ENCODE results near the gene MYL4.
"Not testable (repeated sequence)": the region's sequence is repeated elsewhere in the genome, so short reads cannot be mapped to it uniquely, and the experiment has no call there.

MYL4 gene

DNA sequence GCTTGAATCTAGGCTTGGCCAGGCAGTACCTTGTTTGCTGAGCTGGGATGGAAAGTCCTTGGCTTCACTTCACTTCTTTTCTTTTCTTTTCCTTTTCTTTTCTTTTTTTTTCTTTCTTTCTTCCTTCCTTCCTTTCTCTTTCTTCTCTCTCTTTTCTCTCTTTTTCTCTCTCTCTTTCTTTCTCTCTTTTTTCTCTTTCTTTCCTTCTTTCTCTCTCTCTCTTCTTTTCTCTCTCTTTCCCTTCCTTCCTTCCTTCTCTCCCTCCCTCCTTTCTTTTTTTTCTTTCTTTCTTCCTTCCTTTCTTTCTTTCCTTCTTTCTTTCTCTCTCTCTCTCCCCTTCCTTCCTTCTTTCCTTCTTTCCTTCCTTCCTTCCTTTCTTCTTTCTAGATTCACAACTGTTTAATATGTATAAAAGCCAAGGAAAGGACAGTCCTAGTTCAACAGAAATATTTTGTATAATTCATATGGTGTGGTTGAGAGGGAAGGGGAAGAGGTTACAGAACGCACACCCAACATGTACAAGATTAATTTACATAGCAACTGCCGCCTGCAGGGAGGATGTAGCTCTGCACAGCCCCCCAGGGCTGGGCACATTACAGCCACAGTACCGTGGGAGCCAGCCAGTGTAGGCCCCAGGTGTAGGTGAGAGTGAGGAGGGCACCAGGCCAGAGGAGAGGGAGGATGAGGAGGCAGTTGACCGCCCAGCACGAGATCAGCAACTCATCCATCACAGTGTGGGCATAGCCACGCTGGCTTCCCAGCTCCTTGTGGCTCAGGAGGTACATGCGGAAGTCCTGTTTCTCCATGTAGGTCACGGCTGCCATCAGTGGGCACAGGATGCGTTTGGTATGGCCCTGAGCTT is 34.8 kb downstream of the MYL4 start:
- no peak for DNase-seq (ENCODE audit: low read depth in 2 of 2)

DNA sequence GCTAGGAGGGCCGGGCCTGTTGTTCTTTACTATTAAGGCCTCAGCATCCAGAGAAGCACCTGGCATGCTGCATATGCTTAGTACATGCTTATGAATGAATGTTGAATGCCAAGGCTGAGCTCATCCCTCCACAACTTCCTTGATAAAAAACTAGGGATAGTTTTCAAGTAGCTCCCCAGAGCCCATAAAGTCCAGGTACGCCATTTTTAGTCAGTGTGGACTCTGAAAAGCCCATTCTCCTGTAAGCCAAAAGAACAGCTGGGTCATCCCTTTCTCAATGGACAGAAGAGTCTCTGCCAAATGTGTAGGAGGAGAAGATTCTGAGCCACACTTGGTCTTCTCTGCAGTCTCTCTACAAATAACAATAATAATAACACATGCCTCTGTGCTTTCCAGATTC is 35.5 kb downstream of the MYL4 start:
- DNase-seq (ENCODE audit: low read depth in 2 of 2): no peak

DNA sequence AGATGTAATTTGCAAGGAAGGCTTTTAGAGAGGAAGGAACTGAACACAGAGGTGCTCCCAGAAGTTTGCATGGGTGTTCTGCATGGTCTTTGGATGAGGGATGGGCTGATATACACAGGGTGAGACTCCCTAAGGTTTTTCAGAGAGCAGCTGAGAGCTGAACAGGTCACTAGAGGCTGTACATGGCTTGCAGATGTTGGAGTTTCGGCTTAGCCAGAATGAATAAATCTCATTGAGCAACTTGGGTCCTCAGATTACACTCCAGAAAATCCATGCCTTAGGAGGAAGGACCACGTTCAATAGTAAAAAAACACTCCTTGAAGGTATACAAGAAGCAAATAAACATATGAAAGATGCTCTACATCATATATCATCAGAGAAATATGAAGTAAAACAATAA is 37.0 kb downstream of the MYL4 start:
- no peak for DNase-seq (ENCODE audit: low read depth in 2 of 2)

DNA sequence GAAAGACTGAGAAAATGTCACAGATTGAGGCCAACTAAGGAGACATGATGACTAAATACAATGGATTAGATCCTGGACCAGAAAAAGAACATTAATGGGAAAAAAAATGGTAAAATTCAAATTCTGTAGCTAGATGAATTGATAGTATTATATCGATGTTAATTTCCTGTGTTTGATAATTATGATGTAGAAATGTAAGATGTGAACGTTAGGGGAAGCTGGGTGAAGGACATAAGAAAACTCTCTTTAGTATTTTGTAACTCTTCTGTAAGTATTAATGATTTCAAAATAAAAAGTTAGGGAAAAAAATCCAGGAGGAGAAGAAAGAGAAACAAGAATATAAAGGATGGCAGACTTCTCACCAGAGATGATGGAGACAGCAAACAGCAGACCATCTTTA is 41.7 kb downstream of the MYL4 start:
- no peak for DNase-seq (ENCODE audit: low read depth in 2 of 2)

DNA sequence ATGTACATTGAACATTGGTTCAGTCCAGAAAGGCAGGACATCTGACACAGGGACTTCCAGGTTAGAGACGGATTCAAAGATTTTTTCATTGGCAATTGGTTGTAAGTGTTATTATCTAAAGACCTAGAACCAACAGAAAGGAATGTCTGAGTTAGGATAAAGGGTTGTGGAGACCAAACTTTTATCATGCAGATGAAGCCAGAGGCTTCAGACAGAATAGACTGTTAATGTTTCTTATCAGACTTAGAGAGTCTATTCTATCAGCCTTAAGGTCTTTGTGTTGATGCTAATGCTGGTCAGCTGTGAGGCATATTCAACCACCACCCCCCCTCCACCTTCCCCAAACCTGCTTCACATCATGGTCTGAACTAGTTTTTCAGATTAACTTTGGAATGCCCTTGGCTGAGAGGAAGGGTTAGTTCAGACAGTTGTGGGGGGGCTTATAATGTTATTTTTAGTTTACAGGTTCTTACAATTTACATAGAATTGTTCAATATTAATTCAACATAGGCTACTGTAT is 42.3 kb downstream of the MYL4 start:
- DNase-seq (ENCODE audit: low read depth in 2 of 2): no peak

DNA sequence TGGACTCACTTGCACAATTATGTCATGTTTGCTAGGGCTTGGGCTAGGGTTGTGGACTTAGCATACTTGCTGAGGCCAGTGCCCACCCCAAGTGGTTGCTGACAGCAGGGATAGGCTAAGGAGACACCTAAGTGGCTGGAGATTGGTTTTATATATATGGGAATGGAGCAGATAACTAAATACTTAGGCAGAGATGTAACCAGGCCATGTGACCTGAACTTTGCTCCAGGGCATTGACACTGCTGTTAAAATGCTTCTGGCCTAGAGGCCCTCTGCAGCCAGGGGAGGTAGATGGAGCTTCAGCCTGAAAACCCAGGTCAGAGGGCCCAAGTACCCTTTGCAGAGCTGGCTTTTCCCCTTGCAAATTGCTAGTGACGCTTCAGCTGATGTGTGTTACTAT is 43.1 kb downstream of the MYL4 start:
- DNase-seq (ENCODE audit: low read depth in 2 of 2): no peak

DNA sequence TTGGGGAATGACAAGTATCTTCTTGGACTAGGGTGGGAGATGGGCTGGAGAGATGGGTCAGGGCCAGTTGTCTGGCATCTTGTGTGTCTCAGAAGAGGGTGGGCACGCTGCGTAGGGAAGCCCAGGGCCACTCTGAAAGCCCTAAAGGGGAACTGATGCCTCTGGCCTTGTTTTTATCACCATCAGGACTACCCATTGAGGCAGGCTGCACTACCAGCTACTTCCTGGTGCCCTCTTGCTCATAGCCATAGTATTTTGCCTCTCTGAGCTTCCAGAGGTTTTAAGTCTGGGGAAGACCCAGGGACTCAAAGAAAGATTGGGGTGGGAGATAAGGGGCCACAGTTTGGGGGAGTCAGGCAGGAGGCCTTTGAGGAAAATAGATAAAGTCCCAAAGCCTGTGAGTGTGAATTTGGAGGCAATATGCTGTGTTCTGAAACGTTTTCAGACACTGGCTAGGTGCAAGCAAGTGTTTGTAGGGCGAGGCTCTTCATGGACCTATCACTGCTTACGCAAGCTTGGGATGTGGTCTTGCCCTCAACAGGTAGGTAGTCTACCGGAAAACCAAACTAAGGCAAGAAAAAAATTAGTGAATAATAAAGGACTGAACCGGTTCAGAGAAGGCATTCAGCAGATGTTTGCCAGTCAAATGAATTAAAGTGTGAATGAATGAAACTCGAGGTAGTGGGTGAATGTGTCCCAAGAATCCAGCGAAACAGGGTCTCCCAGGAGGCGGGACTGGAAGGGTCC is 43.8 kb downstream of the MYL4 start:
- no peak for DNase-seq (ENCODE audit: low read depth in 2 of 2)

DNA sequence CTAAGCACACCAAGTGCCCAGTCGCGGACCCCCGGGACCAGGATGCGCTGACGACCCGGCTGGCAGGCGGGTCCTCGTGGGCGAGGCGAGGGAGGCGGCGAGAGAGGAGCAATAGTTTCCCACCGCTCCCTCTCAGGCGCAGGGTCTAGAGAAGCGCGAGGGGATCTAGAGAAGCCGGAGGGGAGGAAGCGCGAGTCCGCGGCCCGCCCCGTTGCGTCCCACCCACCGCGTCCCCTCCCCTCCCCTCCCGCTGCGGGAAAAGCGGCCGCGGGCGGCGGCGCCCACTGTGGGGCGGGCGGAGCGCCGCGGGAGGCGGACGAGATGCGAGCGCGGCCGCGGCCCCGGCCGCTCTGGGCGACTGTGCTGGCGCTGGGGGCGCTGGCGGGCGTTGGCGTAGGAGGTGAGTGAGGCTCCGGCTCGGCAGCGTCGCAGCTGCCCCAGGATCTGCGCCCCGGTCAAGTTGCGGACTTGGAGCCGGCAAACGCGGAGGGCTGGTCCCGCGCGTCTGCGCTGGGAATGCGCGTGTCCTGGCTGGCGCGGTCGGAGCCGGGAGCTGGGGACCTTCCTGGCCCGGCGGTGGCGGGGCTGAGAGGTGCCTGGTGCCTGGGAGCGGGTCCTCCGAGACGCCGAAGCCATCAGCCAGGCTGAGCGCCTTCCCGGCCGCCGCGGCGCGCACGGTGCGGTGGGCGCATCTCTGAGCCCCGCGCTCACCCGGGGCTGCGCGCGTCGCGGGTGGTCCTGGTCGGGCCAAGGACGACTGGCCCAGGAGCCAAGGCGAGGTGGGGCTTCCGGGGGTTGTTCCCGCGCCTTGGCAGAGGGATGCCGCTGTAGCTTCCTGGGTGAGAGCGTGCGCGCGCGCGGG is 44.6 kb downstream of the MYL4 start, which contains the start of gene ITGB3:
Gene ITGB3, plus strand, starts transcription at position 287 of the 862 bp plus-strand sequence. Its CDS starts 35 bp downstream, at position 322.
- DNase-seq (ENCODE audit: low read depth in 2 of 2): peak in 1 of 2 donors; percentile 27

DNA sequence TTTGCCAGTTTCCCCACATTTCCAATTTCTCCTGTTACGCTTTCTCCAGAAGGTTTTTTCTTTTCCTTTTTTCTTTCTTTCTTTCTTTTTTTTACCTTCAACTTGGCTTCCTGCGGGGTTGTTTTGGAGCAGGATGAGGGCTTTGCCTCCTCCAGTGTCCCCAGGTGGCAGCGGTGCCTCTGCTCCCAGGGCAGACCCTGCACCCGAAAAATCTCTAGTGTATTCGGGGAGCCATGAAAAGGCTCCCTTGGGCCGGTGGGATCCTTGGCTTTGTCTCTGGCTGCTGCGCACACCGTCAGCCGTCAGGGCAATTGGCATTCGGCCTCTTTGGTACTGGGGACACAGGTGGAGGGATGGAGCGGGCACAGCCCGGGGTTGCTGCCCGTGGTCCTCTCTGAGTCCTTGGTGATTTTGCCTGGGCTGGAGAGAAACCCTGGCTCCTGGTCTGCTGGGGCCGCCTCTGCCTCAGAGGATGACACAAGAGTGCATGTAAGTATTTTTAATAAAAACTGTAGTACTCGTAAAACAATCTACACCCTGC is 45.3 kb downstream of the MYL4 start:
- no peak for DNase-seq (ENCODE audit: low read depth in 2 of 2)

DNA sequence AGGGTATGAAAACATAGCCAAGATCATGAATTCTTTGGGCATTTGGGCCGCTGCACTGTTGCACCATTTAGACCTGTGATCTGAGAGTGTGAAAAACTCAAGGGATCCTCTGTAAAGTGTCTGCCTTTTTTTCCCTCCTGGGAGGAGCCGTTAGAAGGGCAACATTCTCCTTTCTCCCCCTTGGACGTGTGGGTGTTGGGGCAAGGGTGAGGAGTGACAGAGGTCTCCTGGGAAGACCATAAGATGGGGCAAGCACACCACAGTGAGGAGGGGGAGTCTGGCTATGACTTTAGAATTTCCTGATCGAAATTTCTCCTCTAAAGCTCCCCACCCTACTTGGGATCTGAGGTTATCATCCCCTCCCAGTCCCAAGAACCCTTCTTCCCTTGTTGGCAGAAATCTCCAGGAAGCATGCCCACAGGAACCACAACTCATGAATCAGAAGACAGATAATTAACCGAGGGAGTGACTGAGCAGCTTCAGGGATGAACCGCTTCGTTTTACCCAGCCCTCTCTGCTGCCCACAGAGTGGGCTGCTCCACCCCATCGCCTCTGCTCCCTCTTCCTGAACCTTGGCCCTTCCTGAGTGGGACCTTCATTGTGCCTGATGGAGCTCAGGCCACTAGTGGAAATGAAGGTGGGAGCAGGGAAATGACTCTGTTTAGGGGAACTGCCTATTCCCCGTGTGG is 48.6 kb downstream of the MYL4 start:
- DNase-seq (ENCODE audit: low read depth in 2 of 2): no peak

DNA sequence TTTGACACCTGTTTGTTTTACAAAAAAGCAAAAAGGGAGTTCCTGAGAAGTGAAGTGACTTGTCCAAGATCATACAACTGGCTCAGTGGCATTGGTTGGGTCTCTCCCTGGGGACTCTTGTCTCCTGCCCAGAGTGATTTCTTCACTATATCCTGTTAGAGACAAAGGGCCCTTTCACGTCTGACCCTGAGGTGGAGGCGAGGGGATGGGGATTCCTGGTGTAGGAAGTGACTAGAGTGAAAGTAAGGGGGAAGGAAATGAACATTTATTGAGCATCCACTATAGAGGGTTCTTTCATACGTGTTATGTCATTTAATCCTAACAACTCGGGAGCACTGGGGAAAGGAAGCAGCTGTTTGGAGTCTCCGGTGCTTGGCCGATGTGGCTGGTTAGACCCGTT is 53.4 kb downstream of the MYL4 start:
- no peak for DNase-seq (ENCODE audit: low read depth in 2 of 2)

DNA sequence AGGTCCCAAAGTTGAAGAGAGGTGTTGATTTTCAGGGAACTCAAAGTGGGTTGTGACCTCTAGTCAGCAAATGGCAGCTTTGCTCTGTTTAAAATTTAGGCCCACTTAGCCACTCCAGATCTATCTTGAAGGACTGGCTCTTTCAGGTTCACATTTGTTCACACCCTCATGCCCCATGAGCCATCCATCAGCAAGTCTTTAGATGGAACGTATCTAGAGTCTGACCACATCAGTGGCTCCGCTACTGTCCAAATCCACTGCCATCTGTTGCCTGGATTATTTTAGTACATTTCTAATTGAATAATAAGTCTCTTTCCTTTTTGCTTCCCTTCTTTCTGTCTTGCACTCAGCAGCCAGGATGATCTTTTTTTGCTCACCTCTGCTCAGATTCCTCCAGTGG is 55.0 kb downstream of the MYL4 start:
- no peak for DNase-seq (ENCODE audit: low read depth in 2 of 2)

DNA sequence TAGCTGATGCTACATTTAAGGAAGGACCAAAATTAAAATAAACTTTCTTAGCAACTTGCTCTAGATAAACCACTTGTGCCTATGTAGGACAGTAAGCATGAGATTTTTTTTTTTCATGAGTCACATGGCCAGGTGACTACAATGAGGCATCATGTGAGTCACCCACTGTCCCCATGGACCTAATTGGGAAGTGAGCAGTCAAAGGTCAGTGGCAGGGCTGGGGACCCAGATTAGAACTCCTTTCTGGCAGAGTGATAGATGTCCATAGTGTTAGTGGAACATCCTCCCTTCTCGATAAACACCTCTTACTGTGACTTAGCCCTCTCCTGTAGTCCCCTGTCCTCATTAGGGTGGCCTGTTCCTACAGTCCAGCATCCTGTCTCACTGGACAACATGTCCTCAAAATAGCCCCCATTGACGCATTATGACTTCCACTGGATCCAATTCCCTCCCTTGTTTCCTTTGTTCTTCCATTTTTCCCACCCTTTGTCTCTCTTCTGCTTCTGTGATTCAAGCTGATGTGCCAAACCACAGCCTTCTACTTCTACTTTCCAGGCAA is 56.9 kb downstream of the MYL4 start:
- DNase-seq (ENCODE audit: low read depth in 2 of 2): no peak

DNA sequence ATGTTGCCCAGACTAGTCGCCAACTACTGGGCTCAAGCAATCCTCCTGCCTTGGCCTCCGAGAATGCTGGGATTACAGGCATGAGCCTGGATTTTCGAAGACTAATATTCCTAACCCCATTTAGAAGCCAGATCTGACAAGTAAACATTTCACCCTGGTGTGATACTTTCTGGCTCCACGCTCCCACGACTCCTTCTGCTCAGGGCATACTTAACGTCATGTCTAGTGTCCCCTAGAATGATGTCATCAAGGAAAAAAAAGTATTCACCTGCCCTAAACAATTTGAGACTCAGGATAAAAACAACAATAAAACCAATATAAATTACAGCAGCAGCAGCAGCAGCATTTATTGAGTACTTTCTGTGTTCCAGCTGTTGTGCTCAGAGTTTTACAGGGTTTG is 57.6 kb downstream of the MYL4 start:
- DNase-seq (ENCODE audit: low read depth in 2 of 2): no peak

DNA sequence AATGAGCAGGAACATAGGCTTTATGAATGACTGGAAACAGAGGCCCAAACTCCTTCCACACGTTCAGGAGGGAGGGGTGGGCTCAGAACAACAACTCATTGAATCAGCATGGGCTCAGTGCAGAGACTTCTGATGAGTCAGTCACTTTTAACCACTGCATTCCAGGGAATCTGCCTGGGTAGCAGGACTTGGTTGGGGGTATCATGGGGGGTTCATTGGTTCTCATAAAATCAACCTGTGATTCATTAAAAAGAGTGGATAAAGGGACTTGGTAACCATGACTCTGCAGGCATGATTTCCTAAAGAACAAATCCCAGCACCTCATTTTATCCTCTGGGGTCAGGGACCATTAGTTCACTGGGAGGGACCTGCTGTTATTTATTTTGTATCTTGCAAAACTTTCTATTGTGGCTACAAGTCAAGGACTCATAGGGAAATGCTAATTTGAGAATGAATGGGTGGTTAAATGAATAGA is 58.2 kb downstream of the MYL4 start:
- DNase-seq (ENCODE audit: low read depth in 2 of 2): no peak

DNA sequence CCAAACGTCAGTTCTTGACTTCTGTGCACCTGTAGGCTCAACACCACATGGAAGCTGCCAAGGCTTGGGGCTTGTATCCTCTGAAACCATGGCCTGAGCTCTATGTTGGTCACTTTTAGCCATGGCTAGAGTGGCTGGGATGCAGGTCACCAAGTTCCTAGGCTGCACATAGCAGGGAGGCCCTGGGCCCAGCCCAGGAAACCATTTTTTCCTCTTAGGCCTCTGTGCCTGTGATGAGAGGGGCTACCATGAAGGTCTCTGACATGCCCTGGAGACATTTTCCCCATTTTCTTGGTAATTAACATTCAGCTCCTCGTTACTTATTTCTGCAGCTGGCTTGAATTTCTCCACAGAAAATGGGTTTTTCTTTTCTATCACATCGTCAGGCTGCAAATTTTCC is 59.8 kb downstream of the MYL4 start:
- DNase-seq (ENCODE audit: low read depth in 2 of 2): not testable (repeated sequence)

DNA sequence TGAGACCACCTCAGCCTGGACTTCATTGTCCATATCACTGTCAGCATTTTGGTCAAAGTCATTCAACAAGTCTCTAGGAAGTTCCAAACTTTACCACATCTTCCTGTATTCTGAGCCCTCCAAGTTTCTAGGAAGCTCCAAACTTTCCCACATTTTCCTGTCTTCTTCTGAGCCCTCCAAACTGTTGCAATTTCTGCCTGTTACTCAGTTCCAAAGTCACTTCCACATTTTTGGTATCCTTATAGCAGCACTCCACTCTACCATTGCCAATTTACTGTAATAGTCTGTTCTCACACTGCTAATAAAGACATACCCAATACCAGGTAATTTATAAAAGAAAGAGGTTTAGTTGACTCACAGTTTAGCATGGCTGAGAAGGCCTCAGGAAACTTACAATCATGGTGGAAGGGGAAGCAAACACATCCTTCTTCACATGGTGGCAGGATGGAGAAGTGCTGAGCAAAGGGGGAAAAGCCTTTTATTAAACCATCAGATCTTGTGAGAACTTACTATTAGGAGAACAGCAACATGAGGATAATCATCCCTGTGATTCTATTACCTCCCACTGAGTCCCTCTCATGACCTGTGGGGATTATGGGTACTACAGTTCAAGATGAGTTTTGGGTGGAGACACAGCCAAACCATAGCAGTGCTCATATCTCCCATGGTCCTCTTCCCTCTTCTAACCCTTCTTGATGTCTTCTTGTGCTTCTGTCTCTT is 60.6 kb downstream of the MYL4 start:
- DNase-seq (ENCODE audit: low read depth in 2 of 2): not testable (repeated sequence)

DNA sequence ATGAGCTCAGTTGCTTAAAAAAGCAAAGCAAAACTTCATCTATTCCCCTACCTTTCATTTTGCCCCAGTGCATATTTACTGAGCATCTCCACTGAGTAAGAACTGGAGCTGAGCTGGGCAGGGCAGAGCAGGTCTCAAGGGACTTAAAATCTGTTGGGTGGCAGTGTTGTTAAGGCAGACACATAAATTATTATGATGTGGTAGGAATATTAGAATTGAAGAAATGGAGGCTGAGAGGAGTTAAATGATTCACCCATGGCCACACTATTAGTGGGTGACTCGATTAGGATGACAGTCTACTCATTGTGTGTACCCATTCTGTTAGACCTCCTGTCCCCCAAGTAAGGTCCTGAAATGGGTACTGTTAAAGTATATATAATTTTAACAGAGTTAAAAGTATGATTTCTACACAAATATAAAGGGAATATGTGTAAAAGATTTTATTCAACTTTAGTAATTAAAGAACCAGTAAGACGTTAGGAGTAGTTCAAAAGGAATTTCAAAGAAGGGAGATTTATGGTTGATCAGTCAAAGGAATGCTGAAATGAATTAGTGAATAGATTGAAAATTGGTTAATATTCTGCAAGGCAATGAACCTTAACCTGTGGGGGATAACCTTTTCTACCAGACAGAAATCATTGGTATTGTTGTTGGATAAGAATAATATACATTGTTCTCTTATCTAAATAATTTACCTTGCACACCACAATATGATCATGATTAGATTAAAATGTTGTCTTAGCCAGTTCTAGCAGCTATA is 62.0 kb downstream of the MYL4 start:
- DNase-seq (ENCODE audit: low read depth in 2 of 2): no peak

DNA sequence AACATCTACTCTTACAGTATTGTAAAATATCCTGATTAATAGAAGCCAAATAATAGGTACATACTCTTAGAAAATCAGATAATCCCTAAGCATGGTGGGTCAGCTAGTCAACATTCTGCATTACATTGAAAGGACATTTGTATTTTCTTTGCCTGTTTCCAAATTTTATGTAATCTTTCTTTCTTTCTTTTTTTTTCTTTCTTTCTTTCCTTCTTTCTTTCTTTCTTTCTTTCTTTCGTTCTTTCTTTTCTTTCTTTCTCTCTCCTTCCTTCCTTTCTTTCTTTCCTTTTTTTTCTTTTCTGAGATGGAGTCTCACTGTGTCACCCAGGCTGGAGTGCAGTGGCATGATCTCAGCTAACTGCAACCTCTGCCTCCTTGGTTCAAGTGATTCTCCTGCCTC is 63.3 kb downstream of the MYL4 start:
- no peak for DNase-seq (ENCODE audit: low read depth in 2 of 2)
